CD4-positive, alpha-beta T cell (primary cell): ENCODE results near the gene HS2ST1. TPM values are rescaled to one million over a fixed set of nuclear protein-coding genes. Genes with fewer than 3 reads are reported as not detected.
A peak's percentile ranks its signal among the peaks of the same experiment; 100 is the strongest.
"Not testable (repeated sequence)": the region's sequence is repeated elsewhere in the genome, so short reads cannot be mapped to it uniquely, and the experiment has no call there.

Source experiments
- ATAC-seq: fragments of 200-7000 bp; cut with Tn5 transposase; one replicate; pipeline ENCODE4 v1.10.0; 2022; ENCODE audit warnings: mild to moderate bottlenecking; ENCODE audit not compliant: poor library complexity
- CTCF ChIA-PET: fragments of 350-600 bp; sonication (Branson Sonifier 250); formaldehyde crosslinking; loops from one replicate; lab custom pipeline; 2021; ENCODE audit warnings: antibody characterized with exemption, inconsistent platforms; lab: Charles Lee
- POLR2A ChIA-PET: fragments of 350-600 bp; sonication (Branson Sonifier 250); formaldehyde crosslinking; loops from one replicate; lab custom pipeline; 2021; ENCODE audit warnings: antibody characterized with exemption, inconsistent platforms; lab: Charles Lee
- DNase-seq, 14 experiments: peaks; one replicate each; pipeline ENCODE4 v3.0.0-alpha.2; 2013 to 2020; ENCODE audit warnings: mixed read lengths in 2 of 14
- H3K27ac ChIP-seq, 2 donors: one replicate each; pipeline versions ENCODE4 v1.5.1 to v1.7.0; 2013; ENCODE audit warnings: low read length in 2 of 2, low read depth in 1 of 2, mild to moderate bottlenecking in 1 of 2
- H3K27me3 ChIP-seq, 2 experiments: 1 replicate in 1 of 2; 2 replicates in 1 of 2; pipeline versions ENCODE4 v1.6.1 to v1.7.0; 2013; ENCODE audit warnings: low read length in 2 of 2, control low read depth in 1 of 2, mild to moderate bottlenecking in 1 of 2, moderate library complexity in 1 of 2; ENCODE audit not compliant: insufficient read depth in 2 of 2, control insufficient read depth in 1 of 2
- H3K36me3 ChIP-seq: one replicate; pipeline ENCODE4 v1.6.1; 2013; ENCODE audit warnings: low read length, control low read depth; ENCODE audit not compliant: insufficient read depth
- H3K4me1 ChIP-seq: one replicate; pipeline ENCODE4 v1.6.1; 2013; ENCODE audit warnings: low read length, control low read depth; ENCODE audit not compliant: insufficient read depth
- H3K4me3 ChIP-seq: one replicate; pipeline ENCODE4 v1.5.1; 2013; ENCODE audit warnings: mild to moderate bottlenecking, low read length, moderate library complexity
- H3K9me3 ChIP-seq, 2 experiments: 1 replicate in 1 of 2; 2 replicates in 1 of 2; pipeline versions ENCODE4 v1.6.1 to v1.7.0; 2013; ENCODE audit warnings: low read length in 2 of 2, mild to moderate bottlenecking in 2 of 2, control low read depth in 1 of 2, moderate library complexity in 1 of 2; ENCODE audit not compliant: control insufficient read depth in 1 of 2, insufficient read depth in 1 of 2
- H3K27ac Mint-ChIP-seq: one replicate; pipeline ENCODE4 v1.8.0; 2020; ENCODE audit warnings: mixed read lengths
- H3K27me3 Mint-ChIP-seq: one replicate; pipeline ENCODE4 v1.8.0; 2021; ENCODE audit warnings: mixed read lengths
- H3K36me3 Mint-ChIP-seq: one replicate; pipeline ENCODE4 v1.8.0; 2021; ENCODE audit warnings: low read depth, mixed read lengths
- H3K4me1 Mint-ChIP-seq: one replicate; pipeline ENCODE4 v1.8.0; 2021; ENCODE audit warnings: low read depth, mixed read lengths
- H3K4me3 Mint-ChIP-seq: one replicate; pipeline ENCODE4 v1.8.0; 2020; ENCODE audit warnings: mild to moderate bottlenecking, mixed read lengths
- H3K9me3 Mint-ChIP-seq: one replicate; pipeline ENCODE4 v1.8.0; 2020; ENCODE audit warnings: mixed read lengths
- intact Hi-C, 2 experiments: fragments of 100-400 bp; cut with DNase I in 1 of 2; cut with micrococcal nuclease in 1 of 2; formaldehyde crosslinking; loops; one replicate each; pipeline versions ENCODE4 v1.15.1 to v1.9.0; 2023 to 2025; cut with DNase I, micrococcal nuclease
- polyA plus RNA-seq, 2 donors: library from polyadenylated mRNA; unstranded; fragments of 120-200 nt; gene quantifications; one replicate each; pipeline ENCODE4 v1.2.1, GENCODE V29; 2013
- total RNA-seq, 174 experiments: library from RNA in 2 of 174; stranded (reverse) in 2 of 174; gene quantifications; one replicate each; pipeline ENCODE4 v1.2.3 and lab custom pipeline; 2021 to 2026
- TF ChIP-seq, protein P1 (sequence below): fragments of 200-600 bp; IDR thresholded peaks from one replicate; pipeline ENCODE4 v1.8.0; 2022; ENCODE audit warnings: antibody characterized with exemption, mild to moderate bottlenecking

The HS2ST1 gene
- 1 to 10 TPM; 6.7 to 6.9 TPM for total RNA-seq
- 12.3 TPM for polyA plus RNA-seq (2013, experiment 1 of 2)
- polyA plus RNA-seq (2013, experiment 2 of 2) = 12.4 TPM
- 9.0 to 49.3 (median 29.0) reads per million in 172 experiments for total RNA-seq (lab: John Stamatoyannopoulos, UW)

- ChIA-PET POLR2A (interaction anchor here (0.6 to 5.7 kb wide), 24 partner anchors 11 to 1976 kb away, joined by 3 to 103 read pairs (median 5); partner anchors contain the start of genes BCL10, LMO4, ODF2L and PKN2), CTCF (interaction anchor here (1.3 to 2.7 kb wide), 2 partner anchors 13 to 210 kb away, joined by 3 to 17 read pairs; partner anchors contain the start of gene SH3GLB1)
- intact Hi-C loops = loop anchor here (2.0 to 10.0 kb wide), 6 partner anchors 130 to 527 kb away; partner anchors contain the start of genes SH3GLB1 (in 2 of the 2) and ODF2L (in 1 of the 2)
- ATAC-seq (no peak), DNase-seq (no peak)
- Mint-ChIP-seq H3K4me3 (no peak within 1 kb of the TSS), H3K27ac (no peak within 1 kb of the TSS), H3K4me1 (peaks cover 48% of the 10 kb centered on the region), H3K36me3 (peaks cover 29% of the 10 kb centered on the region), H3K9me3 (no peaks in the 10 kb centered on the region), H3K27me3 (no peaks in the 10 kb centered on the region)
- peaks cover 4% of the 10 kb centered on the region for H3K36me3 ChIP-seq
- H3K4me3 ChIP-seq = peak within 1 kb of the TSS; percentile 90
- TF ChIP-seq, protein P1, sequence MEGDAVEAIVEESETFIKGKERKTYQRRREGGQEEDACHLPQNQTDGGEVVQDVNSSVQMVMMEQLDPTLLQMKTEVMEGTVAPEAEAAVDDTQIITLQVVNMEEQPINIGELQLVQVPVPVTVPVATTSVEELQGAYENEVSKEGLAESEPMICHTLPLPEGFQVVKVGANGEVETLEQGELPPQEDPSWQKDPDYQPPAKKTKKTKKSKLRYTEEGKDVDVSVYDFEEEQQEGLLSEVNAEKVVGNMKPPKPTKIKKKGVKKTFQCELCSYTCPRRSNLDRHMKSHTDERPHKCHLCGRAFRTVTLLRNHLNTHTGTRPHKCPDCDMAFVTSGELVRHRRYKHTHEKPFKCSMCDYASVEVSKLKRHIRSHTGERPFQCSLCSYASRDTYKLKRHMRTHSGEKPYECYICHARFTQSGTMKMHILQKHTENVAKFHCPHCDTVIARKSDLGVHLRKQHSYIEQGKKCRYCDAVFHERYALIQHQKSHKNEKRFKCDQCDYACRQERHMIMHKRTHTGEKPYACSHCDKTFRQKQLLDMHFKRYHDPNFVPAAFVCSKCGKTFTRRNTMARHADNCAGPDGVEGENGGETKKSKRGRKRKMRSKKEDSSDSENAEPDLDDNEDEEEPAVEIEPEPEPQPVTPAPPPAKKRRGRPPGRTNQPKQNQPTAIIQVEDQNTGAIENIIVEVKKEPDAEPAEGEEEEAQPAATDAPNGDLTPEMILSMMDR = no peak
- peaks cover 22% of the 10 kb centered on the region for H3K4me1 ChIP-seq
- H3K27ac ChIP-seq = peak within 1 kb of the TSS; percentile 95 to 96
- no peaks in the 10 kb centered on the region for H3K9me3 ChIP-seq
- no peaks in the 10 kb centered on the region for H3K27me3 ChIP-seq
These were observed at the start of gene HS2ST1 for GRCh38 chr1:86914601-86914997. Gene HS2ST1, plus strand, starts transcription at chr1:86914635.

GRCh38 chr1:86865973-86866637 is 48.3 kb upstream of the HS2ST1 start:
- Histone ChIP-seq H3K36me3 (peaks cover 5% of the 10 kb centered on the region), H3K27ac (no peak overlapping the region), H3K4me1 (no peaks in the 10 kb centered on the region), H3K27me3 (no peaks in the 10 kb centered on the region), H3K9me3 (no peaks in the 10 kb centered on the region), H3K4me3 (no peak overlapping the region)
- ChIA-PET POLR2A (no interaction called here), CTCF (no interaction called here)
- no peak overlapping the region for H3K27ac Mint-ChIP-seq
- no peak for ATAC-seq
- TF ChIP-seq, protein P1 = no peak
- DNase-seq = peak in 1 of 14 experiments; percentile 4
- H3K36me3 Mint-ChIP-seq = peaks cover 44% of the 10 kb centered on the region
- no peaks in the 10 kb centered on the region for H3K9me3 Mint-ChIP-seq
- no peak overlapping the region for H3K4me3 Mint-ChIP-seq
- H3K27me3 Mint-ChIP-seq = no peaks in the 10 kb centered on the region
- peaks cover 11% of the 10 kb centered on the region for H3K4me1 Mint-ChIP-seq
- intact Hi-C loops = no loop called here

- ATAC-seq (no peak), DNase-seq (no peak)
- ChIA-PET POLR2A (no interaction called here), CTCF (no interaction called here)
- no peaks in the 10 kb centered on the region for H3K9me3 Mint-ChIP-seq
- H3K4me3 Mint-ChIP-seq = no peak overlapping the region
- TF ChIP-seq, protein P1 = no peak
- H3K4me1 Mint-ChIP-seq = peaks cover 11% of the 10 kb centered on the region
- intact Hi-C loops = no loop called here
- Histone ChIP-seq H3K4me1 (no peaks in the 10 kb centered on the region), H3K9me3 (no peaks in the 10 kb centered on the region), H3K27ac (no peak overlapping the region), H3K4me3 (no peak overlapping the region), H3K36me3 (peaks cover 5% of the 10 kb centered on the region), H3K27me3 (no peaks in the 10 kb centered on the region)
- H3K27me3 Mint-ChIP-seq = no peaks in the 10 kb centered on the region
- peaks cover 41% of the 10 kb centered on the region for H3K36me3 Mint-ChIP-seq
- no peak overlapping the region for H3K27ac Mint-ChIP-seq
These were observed 47.8 kb upstream of the HS2ST1 start for GRCh38 chr1:86866665-86867064.

DNA sequence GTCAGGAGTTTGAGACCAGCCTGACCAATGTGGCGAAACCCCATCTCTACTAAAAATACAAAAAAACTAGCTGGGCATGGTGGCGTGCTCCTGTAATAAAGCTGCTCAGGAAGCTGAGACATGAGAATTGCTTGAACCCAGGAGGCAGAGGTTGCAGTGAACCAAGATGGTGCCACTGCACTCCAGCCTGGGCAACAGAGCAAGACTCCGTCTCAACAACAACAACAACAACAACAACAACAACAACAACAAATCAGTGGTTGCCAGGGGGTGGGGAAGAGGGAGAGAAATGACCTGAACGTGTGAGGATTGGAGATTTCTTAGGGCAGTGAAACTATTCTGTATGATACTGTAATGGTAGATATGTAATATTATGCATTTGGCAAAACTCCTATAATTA is 47.2 kb upstream of the HS2ST1 start:
- H3K27me3 Mint-ChIP-seq, POLR2A ChIA-PET, H3K4me1 ChIP-seq, H3K9me3 ChIP-seq, DNase-seq, H3K9me3 Mint-ChIP-seq, H3K27me3 ChIP-seq, H3K27ac Mint-ChIP-seq, ATAC-seq, CTCF ChIA-PET, H3K4me3 Mint-ChIP-seq, H3K4me3 ChIP-seq, intact Hi-C loops, H3K27ac ChIP-seq, H3K36me3 ChIP-seq: not testable (repeated sequence)
- peaks cover 41% of the 10 kb centered on the region for H3K36me3 Mint-ChIP-seq
- H3K4me1 Mint-ChIP-seq = peaks cover 11% of the 10 kb centered on the region
